Measurements from ENCODE around the gene POLR1F. TPM values are rescaled to one million over a fixed set of nuclear protein-coding genes. Genes with fewer than 3 reads are reported as not detected.

Gene POLR1F
- polyA plus RNA-seq, 4 donors, result 23.2 to 26.1 (median 24.1) TPM

DNA sequence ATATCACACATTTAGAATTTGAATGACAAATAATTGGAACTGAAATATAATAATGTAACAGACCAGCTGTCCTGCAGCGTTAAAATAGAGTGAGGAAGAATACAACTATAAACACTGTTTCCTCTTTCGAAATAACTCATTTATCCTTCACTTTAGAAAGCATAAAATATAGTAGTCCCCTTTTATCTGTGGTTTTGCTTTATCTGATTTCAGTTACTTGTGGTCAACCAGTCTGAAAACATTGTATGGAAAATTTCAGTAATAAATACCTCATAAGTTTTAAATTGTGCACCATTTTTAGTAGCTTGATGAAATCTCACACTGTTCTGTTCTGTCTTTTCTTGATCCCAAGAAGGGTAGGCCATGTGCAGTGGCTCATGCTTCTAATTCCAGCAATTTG, 31.7 kb downstream of the POLR1F start:
- DNase-seq (ENCODE audit: low read depth in 4 of 4, low spot score in 3 of 4), result no peak

DNA sequence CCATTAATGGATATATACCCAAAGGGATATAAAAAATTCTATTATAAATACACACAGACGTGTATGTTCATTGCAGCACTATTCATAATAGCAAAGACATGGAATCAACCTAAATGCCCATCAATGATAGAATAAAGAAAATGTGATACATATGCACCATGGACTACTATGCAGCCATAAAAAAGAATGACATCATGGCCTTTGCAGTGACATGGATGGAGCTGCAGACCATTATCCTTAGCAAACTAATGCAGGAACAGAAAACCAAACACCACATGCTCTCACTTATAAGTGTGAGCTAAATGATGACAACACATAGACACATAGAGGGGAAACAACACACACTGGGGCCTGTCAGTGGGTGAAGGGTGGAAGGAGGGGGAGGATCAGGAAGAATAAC, 33.0 kb downstream of the POLR1F start:
- DNase-seq (ENCODE audit: low read depth in 4 of 4, low spot score in 3 of 4), result no peak

DNA sequence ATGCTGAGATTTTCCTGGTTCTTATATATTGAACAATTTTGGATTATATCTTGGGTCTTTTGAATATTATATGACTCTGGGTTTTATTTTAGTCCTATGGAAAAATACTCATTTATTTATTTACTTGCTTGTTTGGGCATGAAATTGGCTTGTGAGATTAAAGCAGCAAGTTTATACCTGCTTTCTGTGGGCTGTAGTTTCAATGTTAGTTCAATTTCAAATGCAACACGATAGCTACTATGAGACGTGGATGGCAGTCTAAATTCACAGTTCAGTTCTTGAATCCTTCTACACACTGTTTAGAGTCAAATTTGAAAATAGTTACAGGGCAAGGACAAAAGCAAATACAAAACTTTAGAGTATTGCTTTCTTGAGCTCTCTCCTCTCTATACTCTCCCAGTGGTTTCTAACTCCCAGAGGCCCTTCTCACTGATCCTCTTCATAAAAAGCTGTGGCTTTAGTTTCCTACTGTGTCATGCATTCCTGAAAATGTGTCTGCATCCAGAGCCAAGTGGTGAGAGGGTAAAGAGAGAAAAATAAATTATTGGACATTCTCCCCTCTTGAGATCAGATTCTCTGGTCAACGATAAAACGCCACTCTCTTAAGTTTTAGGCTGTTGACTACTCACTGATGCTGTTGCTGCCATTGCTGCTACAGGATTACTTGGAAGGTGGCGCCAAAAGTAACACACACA, 34.4 kb downstream of the POLR1F start:
- DNase-seq (ENCODE audit: low read depth in 4 of 4, low spot score in 3 of 4), result no peak

DNA sequence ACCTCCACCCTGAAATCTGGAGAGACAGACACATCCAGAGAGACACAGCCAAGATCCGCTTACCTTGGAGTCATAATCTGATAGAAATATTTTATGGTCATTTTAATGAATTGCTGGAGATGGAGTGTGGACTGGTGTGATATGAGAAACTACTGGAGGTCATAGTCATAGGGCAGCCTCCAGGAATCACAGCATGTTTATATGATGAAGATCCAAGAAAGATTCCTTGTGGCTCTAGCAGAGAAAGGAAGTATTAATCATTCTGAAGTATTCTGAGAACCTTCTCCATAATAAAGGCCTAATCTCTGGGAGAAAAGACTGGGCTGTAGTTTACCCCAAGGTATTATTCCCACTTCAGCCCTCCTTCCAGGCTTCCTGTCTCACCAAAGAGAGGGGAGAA, 38.0 kb downstream of the POLR1F start:
- no peak for DNase-seq (ENCODE audit: low read depth in 4 of 4, low spot score in 3 of 4)

DNA sequence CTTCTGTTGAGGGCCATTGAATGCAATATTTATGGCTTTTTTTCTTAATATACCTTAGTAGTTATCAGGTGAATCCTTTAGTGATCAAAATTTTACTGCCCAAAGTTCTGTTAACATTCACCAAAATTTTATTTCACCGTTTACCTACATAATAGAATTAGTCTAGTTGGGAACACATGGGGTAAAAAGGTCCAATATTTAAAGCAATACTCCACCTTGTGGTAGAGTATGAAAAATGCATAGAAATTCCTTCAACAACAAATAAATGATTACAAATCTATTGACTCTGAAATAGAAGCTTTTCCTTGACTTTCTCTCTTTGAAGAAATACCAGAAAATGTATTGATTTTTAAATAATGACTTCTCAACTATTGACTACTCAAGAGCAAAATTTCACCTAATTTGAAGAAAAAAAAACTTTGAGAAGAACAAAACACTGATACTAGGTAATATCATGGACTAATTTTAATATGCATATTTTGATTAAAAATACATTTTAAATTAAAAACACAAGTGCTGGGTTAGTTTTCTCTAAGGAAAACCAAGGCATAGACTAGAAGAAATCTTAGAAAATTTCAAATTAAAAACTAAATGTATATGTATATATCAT, 43.3 kb downstream of the POLR1F start:
- DNase-seq (ENCODE audit: low read depth in 4 of 4, low spot score in 3 of 4), result peak in 1 of 4 donors; percentile 9

DNA sequence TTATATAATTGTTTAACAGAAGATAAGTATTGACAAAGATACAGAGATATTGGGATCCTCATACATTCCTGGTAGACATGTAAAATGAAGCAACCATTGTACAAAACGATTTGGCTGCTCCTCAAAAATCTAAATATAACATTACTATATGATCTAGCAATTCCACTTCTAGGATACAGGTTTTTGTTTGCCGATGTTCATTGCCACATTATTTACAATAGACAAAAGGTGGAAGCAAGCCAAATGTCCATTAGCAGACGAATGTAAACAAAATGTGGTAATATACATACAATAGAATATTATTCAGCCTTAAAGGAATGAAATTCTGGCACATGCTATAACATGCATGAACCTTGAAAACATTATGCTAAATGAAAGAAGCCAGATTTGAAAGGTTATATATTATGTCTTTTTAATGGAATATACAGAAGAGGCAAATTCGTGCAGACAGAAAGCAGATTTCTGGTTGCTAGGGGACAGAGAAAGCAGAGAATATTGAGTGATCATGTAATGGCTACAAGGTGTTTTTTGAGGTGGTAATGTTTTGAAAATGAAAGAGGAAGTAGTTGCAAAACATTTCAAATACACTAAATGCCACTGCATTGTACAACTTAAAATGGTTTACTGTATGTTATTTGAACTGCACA, 44.9 kb downstream of the POLR1F start:
- no peak for DNase-seq (ENCODE audit: low read depth in 4 of 4, low spot score in 3 of 4)

DNA sequence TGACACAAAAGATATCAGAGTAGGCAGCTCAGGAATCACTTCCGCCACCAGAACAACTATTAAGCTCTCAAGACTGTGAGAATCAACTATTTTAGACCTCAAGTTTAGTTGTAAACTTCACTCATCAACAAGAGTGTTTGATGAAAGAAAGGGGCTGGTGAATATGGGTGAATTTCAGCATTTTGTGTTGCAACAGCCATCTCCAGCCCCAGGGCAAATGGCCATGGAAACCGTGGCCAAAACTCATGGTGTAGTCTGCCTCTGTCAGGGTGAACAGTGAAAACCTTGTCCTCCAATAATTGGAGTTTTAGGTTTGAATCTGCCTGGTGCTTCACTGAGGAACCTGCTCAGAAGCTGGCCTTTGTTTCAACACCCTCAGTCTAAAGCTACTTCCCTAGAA, 60.0 kb downstream of the POLR1F start:
- no peak for DNase-seq (ENCODE audit: low read depth in 4 of 4, low spot score in 3 of 4)

Other genes with a start within 250 kb of the POLR1F start
- under 1 TPM in 2 of 4 donors, not detected in 2; 0.17 to 0.52 TPM for gene TMEM196, start 64.6 kb upstream of the POLR1F start, polyA plus RNA-seq (ENCODE audit: insufficient read length in 4 of 4)

Measured in left renal pelvis (tissue), 4 donors.